ENCODE data around the gene NTRK3.

The NTRK3 gene

GRCh38 chr15:88256279-88257230 lies at the start of gene NTRK3:
NTRK3 (minus strand) TSS chr15:88256739; CDS start chr15:88256153, 586 bp downstream.
- peak; percentile 26 for DNase-seq

- DNase-seq: no peak
Observed at GRCh38 chr15:88303395-88303794, 46.9 kb upstream of the NTRK3 start.

- no peak for DNase-seq
Observed at GRCh38 chr15:88302373-88302772, 45.8 kb upstream of the NTRK3 start.

- DNase-seq: no peak
Observed at GRCh38 chr15:88301311-88301710, 44.8 kb upstream of the NTRK3 start.

- no peak for DNase-seq
Observed at GRCh38 chr15:88300861-88301260, 44.3 kb upstream of the NTRK3 start.

- DNase-seq: no peak
Observed at GRCh38 chr15:88300089-88300488, 43.5 kb upstream of the NTRK3 start.

- DNase-seq: peak; percentile 94
Observed at GRCh38 chr15:88299497-88299896, 43.0 kb upstream of the NTRK3 start.

GRCh38 chr15:88288661-88289060 lies 32.1 kb upstream of the NTRK3 start:
- DNase-seq: no peak

GRCh38 chr15:88288206-88288605 lies 31.7 kb upstream of the NTRK3 start:
- no peak for DNase-seq

- no peak for DNase-seq
Observed at GRCh38 chr15:88284318-88284998, 27.9 kb upstream of the NTRK3 start.

- DNase-seq: peak; percentile 56
Observed at GRCh38 chr15:88282614-88283013, 26.1 kb upstream of the NTRK3 start.

- DNase-seq: peak; percentile 40
Observed at GRCh38 chr15:88276821-88277410, 20.4 kb upstream of the NTRK3 start.

GRCh38 chr15:88275804-88276203 lies 19.3 kb upstream of the NTRK3 start:
- no peak for DNase-seq

- DNase-seq: peak; percentile 71
Observed at GRCh38 chr15:88274553-88275460, 18.3 kb upstream of the NTRK3 start.

- DNase-seq: no peak
Observed at GRCh38 chr15:88272421-88272820, 15.9 kb upstream of the NTRK3 start.

GRCh38 chr15:88269356-88270062 lies 13.0 kb upstream of the NTRK3 start:
- no peak for DNase-seq

GRCh38 chr15:88267720-88268119 lies 11.2 kb upstream of the NTRK3 start:
- no peak for DNase-seq

- no peak for DNase-seq
Observed at GRCh38 chr15:88266170-88266569, 9.6 kb upstream of the NTRK3 start.

- no peak for DNase-seq
Observed at GRCh38 chr15:88264622-88265021, 8.1 kb upstream of the NTRK3 start.

- no peak for DNase-seq
Observed at GRCh38 chr15:88262064-88262463, 5.5 kb upstream of the NTRK3 start.

GRCh38 chr15:88258093-88258641 lies 1.6 kb upstream of the NTRK3 start:
- DNase-seq: peak; percentile 50

Data from NCI-H82 (cell line).